Heart right ventricle (tissue), 16 donors: ENCODE data around the gene CROCC2. TPM values are rescaled to one million over a fixed set of nuclear protein-coding genes. Genes with fewer than 3 reads are reported as not detected.

Source experiments
- ATAC-seq, 8 donors: fragments of 200-7000 bp; cut with Tn5 transposase; one replicate each; pipeline ENCODE4 v1.9.1; 2020; ENCODE audit warnings: mild to moderate bottlenecking in 8 of 8, moderate library complexity in 8 of 8, moderate number of reproducible peaks in 1 of 8
- DNase-seq, 2 donors: peaks; one replicate each; pipeline ENCODE4 v3.0.0-alpha.2; 2020
- H3K27ac ChIP-seq, 10 donors: fragments of 200-600 bp; sonication (generic) in 2 of 10; one replicate each; pipeline versions ENCODE4 v1.5.0 to v1.8.0; 2020 to 2022; ENCODE audit warnings: mild to moderate bottlenecking in 3 of 10
- H3K27me3 ChIP-seq, 7 donors: fragments of 200-600 bp; one replicate each; pipeline ENCODE4 v1.8.0; 2021 to 2022; ENCODE audit warnings: mild to moderate bottlenecking in 2 of 7
- H3K36me3 ChIP-seq, 9 donors: fragments of 200-600 bp; sonication (generic) in 1 of 9; one replicate each; pipeline versions ENCODE4 v1.5.0 to v1.8.0; 2020 to 2022; ENCODE audit warnings: mild to moderate bottlenecking in 2 of 9
- H3K4me1 ChIP-seq, 9 donors: fragments of 200-600 bp; sonication (generic) in 1 of 9; one replicate each; pipeline versions ENCODE4 v1.5.0 to v1.8.0; 2020 to 2022; ENCODE audit warnings: mild to moderate bottlenecking in 4 of 9
- H3K4me3 ChIP-seq, 10 donors: fragments of 200-600 bp; sonication (generic) in 2 of 10; one replicate each; pipeline versions ENCODE4 v1.5.0 to v1.8.0; 2020 to 2022; ENCODE audit warnings: mild to moderate bottlenecking in 7 of 10, moderate library complexity in 2 of 10
- H3K9me3 ChIP-seq, 11 donors: fragments of 200-600 bp in 10 of 11; sonication (generic) in 2 of 11; one replicate each; pipeline versions ENCODE4 v1.5.0 to v1.8.0; 2013 to 2022; ENCODE audit warnings: mild to moderate bottlenecking in 2 of 11, control low read depth in 1 of 11, moderate library complexity in 1 of 11
- CTCF ChIP-seq, 9 donors: fragments of 200-600 bp; sonication (generic) in 2 of 9; IDR thresholded peaks; one replicate each; pipeline versions ENCODE4 v1.5.0 to v1.8.0; 2021 to 2022; ENCODE audit warnings: antibody characterized with exemption in 9 of 9, mild to moderate bottlenecking in 5 of 9, moderate library complexity in 1 of 9
- WGBS, 2 donors: extraction: QIAGEN DNeasy Blood & Tissue Kit; methylation state at CpG; one replicate each; pipeline ENCODE4 v1.1.7; 2013; ENCODE audit warnings: inconsistent platforms in 1 of 2; 5-methylcytosine and 5-hydroxymethylcytosine counted together
- intact Hi-C, 10 donors: fragments of 100-400 bp; cut with DNase I; formaldehyde crosslinking; loops; one replicate each; pipeline versions ENCODE4 v1.11.1 to v1.14.2; 2022
- long read RNA-seq, 3 donors: library from polyadenylated mRNA; unstranded; transcript quantifications; one replicate each; pipeline ENCODE4 v2.0.0, GENCODE V29; 2020 to 2021
- polyA plus RNA-seq, 2 donors: library from polyadenylated mRNA; stranded (reverse); fragments of 200-250 nt; gene quantifications; one replicate each; pipeline ENCODE4 v1.2.3, GENCODE V29; 2013
- total RNA-seq, 10 donors: library from RNA; stranded (reverse); fragmentation: NEBNext Ultra II Directional in 3 of 10; extraction: Animal tissue kit (Norgen Biotek cat#: 25700) in 3 of 10; gene quantifications; one replicate each; pipeline versions ENCODE4 v1.2.1 to v1.2.4, GENCODE V29; 2021 to 2023
- donor health status: Arrhythmogenic right ventricular cardiomyopathy.
- donor health status: ischemic (EF 13 %, LVEDD 7.1; RV severe dilation, severe dysfunction).
- donor health status: healthy with polysubstance abuse.
- donor health status: DM: no; HTN: yes; CAD: no.
- donor health status: DM: no; HTN: no; CAD: no.
- donor health status: ischemic (EF 25% LVEDD 6.9; RV normal size, moderate dysfunction).
- donor health status: ischemic (EF 25% LVEDD 5.7; RV mildly dilated, moderate dysfunction).
- donor health status: healthy.
- donor health status: DM: yes; HTN: yes; CAD: no.
- donor health status: Ischemic cardiomyopathy.
- donor health status: ischemic (EF 35%, LVEDD 5.7; RV mildly dilated, moderate dysfunction).
- donor health status: nonischemic (EF 11% LVEDD 7.7; RV severe dilation, severe dysfunction).
- donor health status: DM: yes; HTN: yes; CAD: no.
- donor health status: PGD.
- donor health status: ischemic (EF 29% LVEDD 5.4; RV normal size, mild dysfunction).
- donor health status: nonischemic (EF 23%, LVEDD 6.1; RV moderate dilation, normal function).

Gene CROCC2
- total RNA-seq (not detected), polyA plus RNA-seq (under 1 TPM in 1 of 2 donors, not detected in 1; 0.06 TPM)
- long read RNA-seq, donor 1: 0 reads
- long read RNA-seq, donor 2: 0 reads
- long read RNA-seq, donor 3: 0 reads

GRCh38 chr2:240906141-240906910 is at the start of gene CROCC2:
CROCC2 (plus strand) TSS chr2:240906336; CDS start chr2:240906514, 178 bp downstream.
- ATAC-seq (no peak), DNase-seq (peak in 1 of 2 donors; percentile 8)
- no peak for TF ChIP-seq CTCF (IDR thresholded peaks at IDR 0.05)
- Histone ChIP-seq H3K36me3 (no peaks in the 10 kb centered on the region), H3K9me3 (peaks cover 0 to 6% (median 0%) of the 10 kb centered on the region in 11 donors), H3K4me3 (no peak within 1 kb of the TSS), H3K27ac (no peak within 1 kb of the TSS), H3K27me3 (peaks cover 0 to 24% (median 0%) of the 10 kb centered on the region in 7 donors), H3K4me1 (peaks cover 0 to 20% (median 0%) of the 10 kb centered on the region in 9 donors)
- intact Hi-C loops: no loop called here
- whole genome bisulfite sequencing, 2 donors: 72 to 77% methylated on average over 23 of the region's 23 CpGs

GRCh38 chr2:240857039-240858008 is 48.8 kb upstream of the CROCC2 start:
- DNase-seq (no peak), ATAC-seq (no peak)
- peaks cover 0 to 11% (median 0%) of the 10 kb centered on the region in 7 donors for H3K27me3 ChIP-seq
- no peaks in the 10 kb centered on the region for H3K36me3 ChIP-seq
- 85 to 87% methylated on average over 21 of the region's 21 CpGs for WGBS, 2 donors
- intact Hi-C loops: loop anchor here in 7 of 10 donors (10.0 kb wide), 6 partner anchors 127 to 877 kb away; partner anchors contain the start of genes SNED1 (in 3 of the 7) and D2HGDH (in 2 of the 7)
- no peak for TF ChIP-seq CTCF (IDR thresholded peaks at IDR 0.05)
- no peak overlapping the region for H3K4me3 ChIP-seq
- H3K9me3 ChIP-seq: peaks cover 0 to 12% (median 0%) of the 10 kb centered on the region in 11 donors
- no peak overlapping the region for H3K27ac ChIP-seq
- no peaks in the 10 kb centered on the region for H3K4me1 ChIP-seq

GRCh38 chr2:240858321-240858720 is 47.8 kb upstream of the CROCC2 start:
- no peak for DNase-seq
- Histone ChIP-seq H3K9me3 (peaks cover 0 to 12% (median 0%) of the 10 kb centered on the region in 11 donors), H3K27me3 (peaks cover 0 to 10% (median 0%) of the 10 kb centered on the region in 7 donors), H3K4me1 (no peaks in the 10 kb centered on the region), H3K36me3 (no peaks in the 10 kb centered on the region), H3K4me3 (no peak overlapping the region), H3K27ac (no peak overlapping the region)
- WGBS, 2 donors: 86 to 89% methylated on average over 13 of the region's 13 CpGs
- TF ChIP-seq CTCF (IDR thresholded peaks at IDR 0.05): no peak
- intact Hi-C loops: loop anchor here in 7 of 10 donors (10.0 kb wide), 6 partner anchors 126 to 876 kb away; partner anchors contain the start of genes SNED1 (in 3 of the 7) and D2HGDH (in 2 of the 7)
- no peak for ATAC-seq

- ATAC-seq: no peak
- intact Hi-C loops: loop anchor here in 7 of 10 donors (10.0 kb wide), 6 partner anchors 126 to 876 kb away; partner anchors contain the start of genes SNED1 (in 3 of the 7) and D2HGDH (in 2 of the 7)
Measured at GRCh38 chr2:240858871-240859270, 47.3 kb upstream of the CROCC2 start.

More at GRCh38 chr2:240858871-240859270, 47.3 kb upstream of the CROCC2 start:
- TF ChIP-seq CTCF (IDR thresholded peaks at IDR 0.05): no peak
- H3K27ac ChIP-seq: no peak overlapping the region
- H3K9me3 ChIP-seq: peaks cover 0 to 12% (median 0%) of the 10 kb centered on the region in 11 donors
- no peaks in the 10 kb centered on the region for H3K4me1 ChIP-seq
- H3K4me3 ChIP-seq: no peak overlapping the region
- no peak for DNase-seq
- peaks cover 0 to 10% (median 0%) of the 10 kb centered on the region in 7 donors for H3K27me3 ChIP-seq
- no peaks in the 10 kb centered on the region for H3K36me3 ChIP-seq
- WGBS, 2 donors: 87 to 91% methylated on average over 10 of the region's 10 CpGs
